ENCODE measurements around the gene SLC7A10.

- TF ChIP-seq, protein P1, sequence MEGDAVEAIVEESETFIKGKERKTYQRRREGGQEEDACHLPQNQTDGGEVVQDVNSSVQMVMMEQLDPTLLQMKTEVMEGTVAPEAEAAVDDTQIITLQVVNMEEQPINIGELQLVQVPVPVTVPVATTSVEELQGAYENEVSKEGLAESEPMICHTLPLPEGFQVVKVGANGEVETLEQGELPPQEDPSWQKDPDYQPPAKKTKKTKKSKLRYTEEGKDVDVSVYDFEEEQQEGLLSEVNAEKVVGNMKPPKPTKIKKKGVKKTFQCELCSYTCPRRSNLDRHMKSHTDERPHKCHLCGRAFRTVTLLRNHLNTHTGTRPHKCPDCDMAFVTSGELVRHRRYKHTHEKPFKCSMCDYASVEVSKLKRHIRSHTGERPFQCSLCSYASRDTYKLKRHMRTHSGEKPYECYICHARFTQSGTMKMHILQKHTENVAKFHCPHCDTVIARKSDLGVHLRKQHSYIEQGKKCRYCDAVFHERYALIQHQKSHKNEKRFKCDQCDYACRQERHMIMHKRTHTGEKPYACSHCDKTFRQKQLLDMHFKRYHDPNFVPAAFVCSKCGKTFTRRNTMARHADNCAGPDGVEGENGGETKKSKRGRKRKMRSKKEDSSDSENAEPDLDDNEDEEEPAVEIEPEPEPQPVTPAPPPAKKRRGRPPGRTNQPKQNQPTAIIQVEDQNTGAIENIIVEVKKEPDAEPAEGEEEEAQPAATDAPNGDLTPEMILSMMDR (IDR thresholded peaks at IDR 0.05; ENCODE audit: low read length): no peak
- no peak for TF ChIP-seq EZH2 (optimal IDR thresholded peaks at IDR 0.05; ENCODE audit: low read depth, low read length)
Observed at GRCh38 chr19:33205531-33206260, 20.0 kb downstream of the SLC7A10 start.

Data from MM.1S (cell line).